Progenitor cell of endocrine pancreas (in vitro differentiated cells): Measurements from ENCODE around the gene WDR90. TPM values are rescaled to one million over a fixed set of nuclear protein-coding genes. Genes with fewer than 3 reads are reported as not detected.

ENCODE experiments used
- DNase-seq: peaks from one replicate; pipeline ENCODE4 v3.0.0; 2021; ENCODE audit warnings: low spot score; ENCODE audit not compliant: unreplicated experiment
- H3K27ac Mint-ChIP-seq: 2 replicates; pipeline ENCODE4 v1.8.0; 2021; ENCODE audit warnings: mild to moderate bottlenecking, moderate library complexity, mixed read lengths
- H3K27me3 Mint-ChIP-seq: 2 replicates; pipeline ENCODE4 v1.8.0; 2021; ENCODE audit warnings: mixed read lengths
- H3K36me3 Mint-ChIP-seq: 2 replicates; pipeline ENCODE4 v1.8.0; 2022; ENCODE audit warnings: mixed read lengths; ENCODE audit not compliant: insufficient read depth
- H3K4me1 Mint-ChIP-seq: 2 replicates; pipeline ENCODE4 v1.8.0; 2021; ENCODE audit warnings: low read depth, mixed read lengths
- H3K4me3 Mint-ChIP-seq: 2 replicates; pipeline ENCODE4 v1.8.0; 2021; ENCODE audit warnings: low read depth, mild to moderate bottlenecking, moderate library complexity, mixed read lengths
- H3K9me3 Mint-ChIP-seq: 2 replicates; pipeline ENCODE4 v1.8.0; 2021; ENCODE audit warnings: low read depth, mixed read lengths
- CTCF ChIP-seq: fragments of 200-600 bp; sonication (generic); IDR thresholded peaks from one replicate; pipeline ENCODE4 v1.5.0; 2021; ENCODE audit warnings: antibody characterized with exemption, mild to moderate bottlenecking; ENCODE audit not compliant: unreplicated experiment
- total RNA-seq: library from RNA; stranded (reverse); gene quantifications from 2 replicates; pipeline ENCODE4 v1.2.1, GENCODE V29; 2021

The WDR90 gene
- total RNA-seq, 1 donor from 2014 or later: 109 TPM

- no peak for TF ChIP-seq CTCF
- DNase-seq: no peak
- Mint-ChIP-seq H3K27ac (no peak overlapping the region), H3K36me3 (peaks cover 11% of the 10 kb centered on the region), H3K4me1 (no peaks in the 10 kb centered on the region), H3K27me3 (no peaks in the 10 kb centered on the region), H3K9me3 (no peaks in the 10 kb centered on the region), H3K4me3 (no peak overlapping the region)
Measured at GRCh38 chr16:616733-617586, 32.2 kb upstream of the WDR90 start.

GRCh38 chr16:617855-618254, 31.3 kb upstream of the WDR90 start:
- Mint-ChIP-seq H3K36me3 (peaks cover 11% of the 10 kb centered on the region), H3K27ac (no peak overlapping the region), H3K9me3 (no peaks in the 10 kb centered on the region), H3K27me3 (no peaks in the 10 kb centered on the region), H3K4me1 (no peaks in the 10 kb centered on the region), H3K4me3 (no peak overlapping the region)
- no peak for DNase-seq
- TF ChIP-seq CTCF: no peak

- Mint-ChIP-seq H3K27me3 (no peaks in the 10 kb centered on the region), H3K9me3 (no peaks in the 10 kb centered on the region), H3K36me3 (peaks cover 5% of the 10 kb centered on the region), H3K4me3 (no peak overlapping the region), H3K4me1 (no peaks in the 10 kb centered on the region), H3K27ac (no peak overlapping the region)
- TF ChIP-seq CTCF: no peak
- no peak for DNase-seq
Measured at GRCh38 chr16:619476-620100, 29.6 kb upstream of the WDR90 start.

- H3K4me3 Mint-ChIP-seq: no peak overlapping the region
- no peak for TF ChIP-seq CTCF
- no peak for DNase-seq
Measured at GRCh38 chr16:620700-621525, 28.3 kb upstream of the WDR90 start.

GRCh38 chr16:621526-622105, 27.5 kb upstream of the WDR90 start:
- Mint-ChIP-seq H3K4me3 (no peak overlapping the region), H3K36me3 (peaks cover 3% of the 10 kb centered on the region), H3K27me3 (no peaks in the 10 kb centered on the region), H3K9me3 (no peaks in the 10 kb centered on the region), H3K27ac (no peak overlapping the region), H3K4me1 (no peaks in the 10 kb centered on the region)
- no peak for DNase-seq
- TF ChIP-seq CTCF: no peak

More at GRCh38 chr16:620700-621525, 28.3 kb upstream of the WDR90 start:
- Mint-ChIP-seq H3K27ac (no peak overlapping the region), H3K4me1 (no peaks in the 10 kb centered on the region), H3K36me3 (no peaks in the 10 kb centered on the region), H3K9me3 (no peaks in the 10 kb centered on the region), H3K27me3 (no peaks in the 10 kb centered on the region)
